ENCODE data around the gene PYROXD2.

The PYROXD2 gene

DNA sequence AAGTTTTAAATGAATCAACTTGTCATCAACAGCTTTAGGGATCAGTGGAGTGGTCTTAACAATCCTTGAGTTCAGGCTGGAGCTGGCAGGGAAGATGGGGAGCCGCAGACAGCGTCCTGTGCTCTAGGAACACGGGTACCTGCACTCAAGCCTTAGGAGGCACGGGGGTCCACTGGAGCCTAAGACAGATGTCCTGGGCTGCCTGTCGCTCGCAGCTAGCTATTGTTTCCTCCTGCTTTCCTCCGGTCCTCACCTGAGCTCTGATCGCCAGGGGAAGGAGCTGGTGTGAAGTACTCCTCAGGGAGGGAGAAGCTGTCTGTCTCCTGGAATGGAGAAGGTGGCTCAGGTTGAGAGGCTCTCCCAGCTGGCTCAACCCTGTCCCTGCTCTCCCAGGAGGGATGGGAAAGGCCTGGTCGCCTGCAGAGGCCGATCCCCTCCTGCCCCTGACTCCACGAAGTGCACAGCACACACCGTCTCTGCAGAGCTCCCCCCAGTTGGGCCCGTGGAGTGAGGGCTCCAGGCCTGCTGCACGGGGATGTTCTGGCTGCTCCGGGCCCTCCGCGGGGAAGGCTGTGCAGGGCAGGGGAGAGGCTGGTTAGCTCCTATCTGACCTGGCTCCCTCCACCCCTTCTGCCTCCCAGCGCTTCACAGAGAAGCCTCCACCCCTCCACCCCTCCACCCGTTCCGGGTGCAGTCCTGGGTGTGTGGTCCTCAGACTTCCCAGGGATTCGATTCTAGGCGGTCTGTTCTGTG, 14.5 kb upstream of the PYROXD2 start:
- no peak for TF ChIP-seq CTCF (IDR thresholded peaks at IDR 0.05; ENCODE audit: low read length, missing control alignments)
- H3K4me3 ChIP-seq (replicated peaks; ENCODE audit: low read depth, low read length), result no peak overlapping the region
- DNase-seq (ENCODE audit: low read depth), result no peak

GRCh38 chr10:98427011-98427515, 12.1 kb upstream of the PYROXD2 start:
- no peak overlapping the region for H3K4me3 ChIP-seq (replicated peaks; ENCODE audit: low read depth, low read length)
- TF ChIP-seq CTCF (IDR thresholded peaks at IDR 0.05; ENCODE audit: low read length, missing control alignments), result no peak
- no peak for DNase-seq (ENCODE audit: low read depth)

GRCh38 chr10:98425511-98426352, 10.8 kb upstream of the PYROXD2 start:
- peak; percentile 78 for TF ChIP-seq CTCF (IDR thresholded peaks at IDR 0.05; ENCODE audit: low read length, missing control alignments)
- no peak overlapping the region for H3K4me3 ChIP-seq (replicated peaks; ENCODE audit: low read depth, low read length)
- peak; percentile 54 for DNase-seq (ENCODE audit: low read depth)

- DNase-seq (ENCODE audit: low read depth), result no peak
- H3K4me3 ChIP-seq (replicated peaks; ENCODE audit: low read depth, low read length), result no peak overlapping the region
- TF ChIP-seq CTCF (IDR thresholded peaks at IDR 0.05; ENCODE audit: low read length, missing control alignments), result no peak
These were observed 9.6 kb upstream of the PYROXD2 start for GRCh38 chr10:98424295-98425254.

- no peak for DNase-seq (ENCODE audit: low read depth)
- no peak overlapping the region for H3K4me3 ChIP-seq (replicated peaks; ENCODE audit: low read depth, low read length)
- no peak for TF ChIP-seq CTCF (IDR thresholded peaks at IDR 0.05; ENCODE audit: low read length, missing control alignments)
These were observed 8.7 kb upstream of the PYROXD2 start for GRCh38 chr10:98423691-98424120.

DNA sequence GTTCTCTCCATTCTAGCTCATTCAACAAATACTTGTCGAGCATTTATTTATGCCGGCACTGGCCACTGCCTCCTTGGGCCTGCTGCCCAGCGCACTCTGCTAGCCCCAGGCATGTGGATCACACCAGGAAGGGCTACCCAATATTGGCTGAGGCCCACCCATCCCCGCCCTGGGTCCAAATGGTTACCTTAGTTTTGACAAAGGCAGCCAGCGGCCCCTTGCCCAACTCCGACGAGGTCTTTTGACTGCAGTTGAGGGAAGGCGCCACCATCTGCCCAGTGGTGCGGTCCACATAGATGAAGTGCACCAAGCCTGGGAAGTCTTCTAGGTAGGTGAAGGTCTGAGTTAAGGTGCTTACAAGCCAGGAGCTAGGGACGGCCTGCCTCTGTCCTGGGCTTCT, 7.2 kb upstream of the PYROXD2 start:
- no peak overlapping the region for H3K4me3 ChIP-seq (replicated peaks; ENCODE audit: low read depth, low read length)
- no peak for TF ChIP-seq CTCF (IDR thresholded peaks at IDR 0.05; ENCODE audit: low read length, missing control alignments)

More for the DNA sequence above, 7.2 kb upstream of the PYROXD2 start:
- DNase-seq (ENCODE audit: low read depth), result no peak

Measured in fibroblast of pulmonary artery (primary cell).